ENCODE results near the gene TSPAN9.

DNA sequence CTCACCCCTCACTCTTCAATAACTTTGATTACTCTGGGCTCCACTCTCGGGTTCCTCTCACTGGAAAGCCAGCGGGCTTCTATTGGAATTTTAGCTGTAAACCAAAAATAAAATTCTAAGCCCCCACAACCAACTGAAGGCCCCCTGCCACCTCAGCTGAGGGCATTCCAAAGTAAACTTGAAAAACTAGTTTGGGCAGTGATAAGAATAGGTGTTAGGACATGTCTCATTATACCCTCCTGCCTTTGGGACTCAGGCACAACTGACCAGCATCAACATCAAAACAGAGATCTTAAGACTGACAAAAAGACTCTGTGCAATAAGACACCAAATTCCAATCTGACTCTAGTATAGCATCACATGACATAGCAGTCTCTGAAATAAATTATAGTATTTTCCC lies 11.9 kb upstream of the TSPAN9 start:
- TF ChIP-seq, protein P1, sequence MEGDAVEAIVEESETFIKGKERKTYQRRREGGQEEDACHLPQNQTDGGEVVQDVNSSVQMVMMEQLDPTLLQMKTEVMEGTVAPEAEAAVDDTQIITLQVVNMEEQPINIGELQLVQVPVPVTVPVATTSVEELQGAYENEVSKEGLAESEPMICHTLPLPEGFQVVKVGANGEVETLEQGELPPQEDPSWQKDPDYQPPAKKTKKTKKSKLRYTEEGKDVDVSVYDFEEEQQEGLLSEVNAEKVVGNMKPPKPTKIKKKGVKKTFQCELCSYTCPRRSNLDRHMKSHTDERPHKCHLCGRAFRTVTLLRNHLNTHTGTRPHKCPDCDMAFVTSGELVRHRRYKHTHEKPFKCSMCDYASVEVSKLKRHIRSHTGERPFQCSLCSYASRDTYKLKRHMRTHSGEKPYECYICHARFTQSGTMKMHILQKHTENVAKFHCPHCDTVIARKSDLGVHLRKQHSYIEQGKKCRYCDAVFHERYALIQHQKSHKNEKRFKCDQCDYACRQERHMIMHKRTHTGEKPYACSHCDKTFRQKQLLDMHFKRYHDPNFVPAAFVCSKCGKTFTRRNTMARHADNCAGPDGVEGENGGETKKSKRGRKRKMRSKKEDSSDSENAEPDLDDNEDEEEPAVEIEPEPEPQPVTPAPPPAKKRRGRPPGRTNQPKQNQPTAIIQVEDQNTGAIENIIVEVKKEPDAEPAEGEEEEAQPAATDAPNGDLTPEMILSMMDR (IDR thresholded peaks at IDR 0.05) = no peak
- TF ChIP-seq POLR2AphosphoS5 (IDR thresholded peaks at IDR 0.05) = no peak
